HG03457 (cell line): ENCODE results near the gene CTIF.

Experiments
- ATAC-seq: cut with Tn5 transposase; IDR thresholded peaks from one replicate; pipeline ENCODE4 v1.9.1; 2021; ENCODE audit warnings: moderate number of reproducible peaks; ENCODE audit not compliant: unreplicated experiment

CTIF gene

GRCh38 chr18:48839819-48840490 is 301.1 kb downstream of the CTIF start:
- ATAC-seq, result no peak

GRCh38 chr18:48840491-48840877 is 301.7 kb downstream of the CTIF start:
- no peak for ATAC-seq

GRCh38 chr18:48841381-48842258 is 302.8 kb downstream of the CTIF start:
- no peak for ATAC-seq

GRCh38 chr18:48842259-48843061 is 303.6 kb downstream of the CTIF start:
- ATAC-seq, result no peak

- no peak for ATAC-seq
Observed at GRCh38 chr18:48843162-48843561, 304.3 kb downstream of the CTIF start.

GRCh38 chr18:48843596-48843995 is 304.8 kb downstream of the CTIF start:
- ATAC-seq, result no peak

DNA sequence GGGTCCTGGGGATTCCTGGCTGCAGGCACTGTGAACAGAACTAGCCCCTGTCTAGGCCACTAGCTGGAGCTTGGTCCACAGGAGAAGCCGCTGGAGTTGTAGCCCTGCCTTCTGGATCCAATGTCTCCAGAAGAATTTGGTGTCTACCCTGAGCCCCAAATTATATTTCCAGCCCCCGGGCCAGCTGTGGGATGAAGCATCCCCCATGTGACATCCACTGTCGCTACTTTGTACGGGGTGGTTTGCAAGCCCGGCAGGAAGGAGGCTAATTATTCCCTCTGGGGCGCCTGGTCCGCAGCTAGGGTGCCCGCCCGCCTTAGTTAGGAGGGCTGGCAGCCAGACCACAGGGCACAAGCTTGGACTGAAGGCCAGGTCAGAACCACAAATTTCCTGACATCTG is 305.4 kb downstream of the CTIF start:
- ATAC-seq, result no peak

- ATAC-seq, result no peak
Observed at GRCh38 chr18:48845174-48845573, 306.3 kb downstream of the CTIF start.

DNA sequence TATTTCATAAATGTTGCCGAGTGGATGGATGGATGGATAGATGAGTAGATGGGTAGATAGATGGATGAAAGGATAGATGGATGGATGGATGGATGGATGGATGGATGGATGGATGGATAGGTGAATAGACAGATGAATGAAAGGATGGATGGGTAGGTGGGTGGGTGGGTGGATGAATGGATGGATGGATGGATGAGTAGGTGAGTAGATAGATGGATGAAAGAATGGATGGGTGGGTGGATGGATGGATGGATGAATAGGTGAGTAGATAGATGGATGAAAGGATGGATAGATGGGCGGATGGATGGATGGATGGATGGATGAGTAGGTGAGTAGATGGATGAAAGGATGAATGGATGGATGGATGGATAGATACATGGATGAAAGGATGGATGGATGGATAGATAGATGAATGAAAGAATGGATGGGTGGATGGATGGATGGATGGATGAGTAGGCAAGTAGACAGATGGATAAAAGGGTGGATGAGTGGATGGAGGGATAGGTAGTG is 307.6 kb downstream of the CTIF start:
- no peak for ATAC-seq

DNA sequence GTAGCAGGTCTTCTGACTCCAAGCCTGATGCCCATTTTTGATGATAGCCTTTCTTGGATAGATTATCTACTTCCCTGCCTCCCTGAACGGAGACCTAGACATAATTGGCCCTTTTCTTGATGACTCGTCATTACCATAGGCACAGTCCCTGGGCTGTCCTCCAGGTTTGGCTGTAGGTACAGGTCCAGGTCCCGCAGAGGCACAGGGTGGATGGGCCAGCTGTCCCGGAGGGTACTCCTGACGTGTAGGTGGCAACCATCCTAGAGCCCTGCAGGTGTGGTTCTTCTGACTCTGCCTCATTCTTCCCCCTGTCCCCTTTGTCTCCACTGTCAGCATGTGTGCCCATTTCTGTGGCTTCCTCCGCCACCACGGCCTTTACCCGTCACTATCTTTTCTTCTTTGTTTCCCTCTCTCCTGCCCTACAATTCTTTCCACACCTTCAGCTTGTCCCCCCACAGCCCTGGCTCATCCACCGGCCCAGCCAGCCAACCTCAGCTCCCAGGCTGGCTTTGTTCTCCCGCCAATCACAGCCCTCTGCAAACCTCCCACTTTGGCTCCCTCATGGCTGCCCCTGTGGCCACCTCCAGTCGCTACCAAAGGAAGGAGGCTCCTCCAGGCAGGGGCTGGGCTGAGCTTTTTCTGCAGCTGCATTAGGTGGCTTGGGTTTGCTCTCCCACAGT is 309.1 kb downstream of the CTIF start:
- no peak for ATAC-seq

DNA sequence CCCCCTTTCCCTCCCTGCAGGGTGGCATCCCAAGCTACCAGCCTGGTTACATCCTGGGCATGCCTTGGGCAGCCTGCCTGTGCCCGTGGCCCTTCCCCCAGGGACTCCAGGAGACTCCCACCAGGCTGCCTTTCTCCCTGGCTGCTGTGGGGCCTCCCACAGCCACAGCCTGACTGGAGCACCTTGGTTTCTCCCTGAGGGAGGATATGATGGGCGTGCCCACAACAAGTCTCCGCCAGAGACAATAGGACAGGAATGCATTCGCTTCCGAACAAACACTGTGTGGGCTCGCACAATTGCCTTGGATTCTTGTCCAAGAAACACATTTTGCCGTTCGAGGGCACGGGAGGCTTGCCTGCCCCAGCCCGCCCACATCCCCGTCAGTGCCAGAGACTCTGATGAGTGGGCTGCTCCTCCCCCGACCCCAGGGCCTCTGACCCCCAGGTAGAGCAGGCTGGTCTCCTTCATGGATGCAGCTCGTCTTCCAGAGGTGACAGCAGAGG is 309.9 kb downstream of the CTIF start:
- no peak for ATAC-seq

GRCh38 chr18:48850822-48851598 is 312.2 kb downstream of the CTIF start:
- ATAC-seq, result no peak

DNA sequence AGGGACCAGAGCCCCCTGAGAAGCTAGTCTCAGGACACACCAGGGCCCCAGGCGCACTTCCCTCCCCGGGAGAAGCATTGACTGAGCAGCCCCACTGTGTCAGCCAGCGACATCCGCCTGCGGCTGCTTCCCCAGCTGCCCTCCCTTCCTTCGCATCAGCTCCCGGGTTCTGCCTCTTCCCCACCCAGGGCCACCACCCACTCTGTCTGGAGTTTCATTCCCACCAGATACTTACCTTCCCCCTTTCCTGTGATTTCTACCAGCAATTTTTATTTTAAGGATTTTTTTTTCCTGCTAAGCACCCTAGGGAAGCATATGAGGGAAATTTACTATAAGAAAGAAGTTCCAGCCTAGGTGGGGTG is 312.7 kb downstream of the CTIF start:
- no peak for ATAC-seq

DNA sequence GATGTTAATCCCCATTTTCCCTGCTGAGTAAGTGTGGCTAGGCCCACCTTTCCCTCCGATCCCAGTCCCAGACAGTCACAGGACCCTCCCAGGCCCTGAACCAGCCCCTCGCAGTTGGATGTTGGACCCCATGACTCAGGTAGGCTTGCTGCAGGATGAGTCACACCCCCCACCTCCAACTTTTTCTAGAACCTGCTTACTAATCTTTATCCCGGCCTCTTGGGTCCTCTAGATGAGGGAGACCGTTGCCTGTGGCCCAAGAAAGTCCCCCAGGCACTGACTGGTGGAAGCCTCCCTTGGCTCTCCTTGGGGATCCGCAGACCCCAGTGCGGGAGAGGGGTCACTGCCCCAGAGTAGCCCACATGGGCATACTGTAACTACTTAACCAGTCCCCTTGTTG is 313.5 kb downstream of the CTIF start:
- no peak for ATAC-seq

GRCh38 chr18:48852794-48853193 is 314.0 kb downstream of the CTIF start:
- no peak for ATAC-seq

- no peak for ATAC-seq
Observed at GRCh38 chr18:48853588-48853987, 314.8 kb downstream of the CTIF start.

- ATAC-seq, result no peak
Observed at GRCh38 chr18:48854780-48855179, 315.9 kb downstream of the CTIF start.

DNA sequence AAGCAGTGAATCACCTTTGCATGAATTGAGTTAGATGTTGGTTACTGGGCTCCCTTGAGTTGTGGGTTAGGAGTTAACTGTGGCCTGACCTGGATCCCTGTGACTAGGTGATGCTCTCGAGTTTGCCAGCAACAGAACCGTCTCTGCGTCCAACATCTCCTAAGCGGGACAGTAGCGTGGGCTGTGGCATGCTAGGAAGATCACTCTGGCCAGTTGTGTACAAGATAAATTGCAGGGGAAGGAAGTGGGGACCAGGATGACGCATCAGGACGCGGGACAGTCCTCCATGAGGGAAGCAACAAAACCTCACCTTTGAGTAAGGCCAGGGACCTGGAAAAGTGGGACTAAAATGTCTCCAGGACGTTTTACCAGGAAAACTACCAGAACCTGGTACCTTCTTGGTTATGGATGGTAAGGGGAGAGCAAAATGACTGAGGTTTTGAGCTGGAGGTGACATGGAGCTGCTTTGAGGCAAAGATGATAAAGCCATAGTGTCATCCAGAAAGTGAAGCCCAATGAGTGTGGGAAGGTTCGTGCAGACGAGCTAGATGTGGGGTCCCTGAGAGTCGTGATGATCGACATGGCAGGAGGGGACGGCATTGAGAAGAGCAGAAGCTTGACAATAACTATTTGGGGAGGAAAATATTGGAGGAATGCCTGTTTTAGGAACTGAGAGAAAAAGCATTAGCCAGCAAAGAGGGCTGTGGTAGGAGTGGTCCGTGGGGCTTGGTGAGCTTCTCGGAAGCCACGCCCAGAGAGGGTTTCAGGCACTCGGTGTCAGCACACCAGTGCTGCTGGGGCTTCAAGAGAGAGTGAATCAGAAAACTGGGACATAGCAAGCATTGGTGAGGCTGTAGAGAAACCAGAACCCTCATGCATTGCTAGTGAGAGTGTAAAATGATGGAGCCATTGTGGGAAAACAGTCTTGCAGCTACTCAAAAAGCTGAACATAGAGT is 316.9 kb downstream of the CTIF start:
- no peak for ATAC-seq
